GM04503 (cell line): Measurements from ENCODE around the gene RGS12.
"Not testable (repeated sequence)": the region's sequence is repeated elsewhere in the genome, so short reads cannot be mapped to it uniquely, and the experiment has no call there.

ENCODE experiments used
- DNase-seq: peaks from one replicate; pipeline ENCODE4 v3.0.0-alpha.2; 2012; ENCODE audit warnings: low read depth

Gene RGS12

DNA sequence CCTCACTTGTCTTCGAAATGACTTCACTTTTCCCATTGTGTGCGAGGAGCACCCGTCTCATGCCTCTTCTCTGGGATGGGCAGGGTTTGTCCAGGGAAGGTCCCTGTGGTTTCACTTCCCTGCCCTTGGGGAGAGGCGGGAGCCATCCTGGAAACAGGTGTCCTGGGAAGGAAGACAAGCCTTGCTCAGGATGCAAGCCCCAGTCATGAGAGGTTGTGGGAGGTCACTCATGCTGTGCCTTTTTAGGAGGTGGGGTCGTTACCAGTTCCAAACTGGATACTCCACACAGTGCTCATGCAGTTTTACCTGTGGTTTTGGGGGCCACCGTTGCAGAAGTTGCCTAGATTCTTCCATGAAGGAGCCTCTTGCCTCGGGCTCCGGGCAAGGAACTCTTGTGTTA is 3.8 kb downstream of the RGS12 start:
- DNase-seq: no peak

DNA sequence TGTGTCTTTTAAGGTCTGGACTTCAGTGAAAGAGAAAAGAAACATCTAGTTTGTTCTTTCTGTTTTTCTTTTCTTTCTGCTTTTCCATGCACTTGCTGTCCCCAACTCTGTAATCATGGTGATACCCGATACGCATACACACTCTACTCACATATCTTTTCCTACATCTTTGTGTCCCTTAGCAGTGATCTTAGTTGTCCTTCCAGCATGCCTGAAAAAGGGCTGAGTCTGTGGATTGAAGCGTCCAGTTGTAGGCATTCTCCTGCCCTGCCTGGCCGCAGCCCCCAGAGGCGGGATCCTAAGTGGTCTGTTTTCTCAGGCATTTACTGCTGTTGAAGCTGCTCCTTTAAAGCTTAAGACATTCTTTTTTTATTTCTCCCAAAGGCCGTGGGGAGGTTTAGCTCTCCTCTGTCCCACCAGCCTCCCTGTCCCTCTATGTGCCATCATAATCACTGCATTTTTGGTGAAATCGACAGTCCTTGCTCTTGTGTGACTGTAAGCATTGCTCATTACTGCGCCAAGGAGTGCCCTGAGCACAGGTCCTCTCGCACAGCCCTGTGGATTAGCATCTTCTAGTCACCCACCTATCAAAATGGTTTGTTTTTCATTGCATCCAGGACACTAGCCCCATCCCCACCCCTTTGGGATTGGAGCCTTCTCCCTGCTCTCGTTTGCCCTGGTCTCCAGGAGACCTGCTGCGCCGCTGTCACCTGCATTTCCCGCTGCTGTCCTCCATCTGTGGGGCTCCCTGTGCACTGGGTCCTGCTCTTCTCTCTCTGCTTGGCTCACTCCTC is 4.4 kb downstream of the RGS12 start:
- DNase-seq: no peak

DNA sequence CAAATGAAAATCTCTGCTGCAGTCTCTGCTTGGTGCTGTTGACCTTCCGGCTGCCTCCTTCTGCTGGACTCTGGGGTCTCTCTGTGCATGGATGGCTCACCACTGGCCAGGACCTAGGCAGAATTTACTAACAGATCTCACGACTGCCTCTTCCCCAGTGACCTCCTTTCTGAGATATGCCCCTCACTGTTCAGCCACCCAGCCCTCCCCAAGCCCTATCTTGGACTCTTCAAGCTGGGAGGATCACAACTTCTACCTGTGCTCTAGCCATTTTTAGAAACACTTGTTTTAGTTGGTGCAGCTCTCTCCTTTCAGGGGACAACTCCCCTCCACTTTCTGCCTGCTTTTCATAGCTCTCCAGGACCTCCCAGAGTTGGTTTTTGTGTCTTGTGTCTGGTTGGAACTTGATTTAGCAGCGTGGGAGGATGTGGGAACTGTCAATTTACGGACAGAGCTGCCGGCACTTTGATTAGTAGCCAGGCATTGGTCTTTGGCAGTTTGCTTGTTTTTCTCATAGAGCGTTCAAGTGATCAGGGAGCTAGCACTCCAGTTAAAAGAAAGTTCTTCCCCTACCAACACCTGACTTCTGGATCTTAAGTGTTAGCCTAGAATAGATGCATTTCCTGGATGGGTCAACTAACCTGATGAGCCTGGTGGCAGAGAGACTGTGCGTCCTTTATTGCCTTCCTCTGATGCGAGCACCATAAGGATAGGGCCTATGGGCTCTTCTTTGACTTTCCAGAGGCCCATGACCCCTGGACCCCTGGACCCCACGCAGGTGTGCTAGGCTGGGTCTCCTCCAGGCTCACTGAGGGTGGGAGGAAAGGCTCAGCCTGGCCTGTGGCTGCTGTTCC is 6.5 kb downstream of the RGS12 start:
- DNase-seq: no peak

DNA sequence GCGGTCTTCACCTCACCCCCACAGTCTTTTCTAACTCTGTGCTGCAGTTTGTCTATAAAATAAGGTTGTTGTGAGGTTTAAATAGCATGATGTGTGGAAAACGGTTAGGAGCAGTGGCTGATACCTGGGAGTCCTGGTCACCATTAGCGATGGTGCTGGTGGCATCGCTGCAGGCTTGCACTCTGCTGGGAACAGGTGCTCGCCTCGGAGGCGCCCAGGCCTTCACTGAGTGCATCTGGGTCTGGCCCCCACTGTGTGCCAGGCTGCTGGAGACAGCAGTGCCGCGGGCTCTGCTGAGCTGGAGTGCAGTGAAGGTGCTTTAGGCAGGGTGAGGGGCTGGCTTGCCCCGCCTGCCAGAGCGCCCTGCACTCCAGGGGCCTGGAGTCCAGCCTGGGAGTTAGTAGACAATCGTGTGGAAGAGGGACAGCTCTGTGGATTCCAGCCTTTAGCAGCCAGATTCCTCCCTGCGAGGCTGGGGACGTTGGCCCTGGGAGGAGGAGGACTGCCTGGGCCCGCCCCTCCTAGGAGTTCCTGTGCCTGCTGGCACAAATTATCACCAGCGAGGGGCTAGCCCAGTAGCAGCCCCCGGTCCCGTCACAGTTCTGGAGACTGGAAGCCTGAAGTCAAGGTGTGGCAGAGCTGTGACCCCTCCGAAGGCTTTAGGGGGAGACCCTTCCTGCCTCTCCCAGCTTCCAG is 7.3 kb downstream of the RGS12 start:
- no peak for DNase-seq

DNA sequence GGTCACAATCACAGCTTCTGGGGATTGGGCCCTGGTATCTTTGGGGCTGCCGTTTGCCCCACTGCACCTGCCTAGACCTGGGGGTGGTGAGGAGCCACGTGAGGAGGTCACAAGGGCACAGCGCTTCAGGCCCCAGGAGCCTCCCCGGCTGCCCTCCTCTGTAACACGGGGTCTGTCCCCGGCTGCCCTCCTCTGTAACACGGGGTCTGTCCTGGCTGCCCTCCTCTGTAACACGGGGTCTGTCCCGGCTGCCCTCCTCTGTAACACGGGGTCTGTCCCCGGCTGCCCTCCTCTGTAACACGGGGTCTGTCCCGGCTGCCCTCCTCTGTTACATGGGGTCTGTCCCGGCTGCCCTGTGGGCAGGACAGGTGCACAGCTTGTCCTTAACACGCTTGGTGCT is 8.1 kb downstream of the RGS12 start:
- DNase-seq: not testable (repeated sequence)

DNA sequence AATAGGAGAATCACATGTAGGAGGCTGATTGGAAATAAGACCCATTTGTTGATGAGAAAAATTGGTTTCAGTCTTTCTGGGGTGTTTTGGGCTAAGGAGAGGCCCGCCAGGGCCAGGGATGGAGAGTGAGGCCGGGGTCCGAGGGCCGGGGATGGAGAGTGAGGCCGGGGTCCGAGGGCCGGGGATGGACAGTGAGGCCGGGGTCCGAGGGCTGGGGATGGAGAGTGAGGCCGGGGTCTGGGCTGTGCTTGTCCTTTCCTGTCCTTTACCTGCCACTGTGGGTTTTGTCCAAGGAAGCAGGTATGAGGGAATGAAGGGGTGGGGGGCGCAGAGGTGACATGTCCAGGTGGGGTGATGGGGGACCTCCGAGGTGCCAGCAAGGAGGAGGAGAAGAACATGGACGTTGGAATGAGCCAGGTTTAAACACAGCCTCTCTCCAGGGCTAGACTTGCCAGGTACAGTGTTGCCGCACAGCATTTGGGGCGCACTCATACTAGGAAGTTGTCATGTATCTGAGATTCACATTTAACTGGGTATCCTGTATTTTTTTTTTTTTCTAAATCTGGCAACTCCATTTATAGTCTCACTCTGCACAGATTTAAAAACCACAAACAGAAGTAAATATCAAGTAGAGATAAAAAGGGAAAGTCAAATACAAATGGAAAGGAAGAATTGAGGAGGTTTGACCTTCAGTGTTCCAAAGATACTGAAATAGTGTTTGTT is 8.8 kb downstream of the RGS12 start:
- DNase-seq: no peak

DNA sequence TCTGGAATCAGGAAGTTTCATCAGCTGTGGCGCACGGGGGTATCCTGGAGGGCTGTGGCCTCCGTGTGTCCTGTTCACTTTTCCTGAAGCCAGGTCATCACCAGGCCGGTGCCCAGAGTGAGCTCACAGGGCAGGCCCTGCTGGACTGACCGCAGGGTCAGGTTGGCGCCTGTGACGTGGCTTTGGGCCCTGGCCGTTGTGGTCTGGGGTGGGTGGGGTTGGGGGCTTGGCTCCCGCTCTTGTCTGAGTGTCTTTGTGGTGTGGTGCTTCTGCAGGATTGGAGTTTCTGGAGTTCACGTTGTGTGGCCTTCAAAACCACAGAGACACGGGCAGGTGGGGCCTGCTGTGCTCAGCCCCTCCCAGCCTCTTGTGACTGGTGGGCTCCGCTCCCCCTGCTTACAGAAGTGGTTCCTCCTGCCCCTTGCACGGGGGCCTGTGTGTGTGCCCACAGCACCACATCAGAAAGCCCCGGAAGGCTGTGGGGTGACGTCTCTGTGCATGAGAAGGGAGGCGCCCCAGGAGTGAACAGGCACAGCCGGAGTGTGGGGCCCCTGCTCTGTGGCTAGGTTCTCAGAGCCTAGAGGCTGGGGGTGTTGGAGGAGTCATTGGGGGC is 9.5 kb downstream of the RGS12 start:
- DNase-seq: no peak

DNA sequence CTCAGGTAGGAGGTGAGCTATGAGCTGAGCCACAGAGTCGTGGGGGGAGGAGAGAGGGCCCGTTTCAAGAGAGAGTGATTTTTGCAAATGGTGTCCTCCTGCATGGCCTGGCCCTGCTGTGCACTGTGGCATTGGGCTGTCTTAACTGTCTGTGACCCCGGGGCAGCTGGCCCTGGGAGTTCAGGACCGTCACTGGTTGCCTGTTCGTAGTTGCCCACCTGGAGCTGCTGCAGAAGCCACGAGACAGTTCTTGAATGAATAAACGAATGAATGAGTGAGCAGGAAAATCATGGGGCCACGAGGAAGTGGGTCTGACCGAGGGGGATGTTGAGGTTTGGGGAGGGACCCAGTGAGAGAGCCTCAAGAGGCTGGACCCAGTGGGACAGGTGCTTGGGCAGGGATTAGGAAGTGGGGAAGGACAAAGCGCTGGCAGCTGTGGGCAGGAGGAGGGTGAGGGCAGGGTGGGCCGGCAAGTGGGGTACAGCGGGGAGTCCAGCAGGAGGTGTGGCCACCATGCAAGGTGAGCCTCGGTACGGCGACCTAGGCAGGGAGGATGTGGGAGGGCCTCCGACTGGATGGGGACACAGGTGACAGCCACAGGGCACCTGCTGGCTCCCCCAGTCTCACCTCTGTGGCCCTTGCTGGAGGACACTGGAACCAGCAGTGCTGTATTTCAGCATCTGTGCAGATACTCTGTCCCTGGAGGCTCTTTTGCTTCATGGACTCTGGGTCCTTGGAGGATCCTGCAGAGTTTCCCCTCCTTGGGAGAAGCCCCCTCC is 10.2 kb downstream of the RGS12 start:
- no peak for DNase-seq

DNA sequence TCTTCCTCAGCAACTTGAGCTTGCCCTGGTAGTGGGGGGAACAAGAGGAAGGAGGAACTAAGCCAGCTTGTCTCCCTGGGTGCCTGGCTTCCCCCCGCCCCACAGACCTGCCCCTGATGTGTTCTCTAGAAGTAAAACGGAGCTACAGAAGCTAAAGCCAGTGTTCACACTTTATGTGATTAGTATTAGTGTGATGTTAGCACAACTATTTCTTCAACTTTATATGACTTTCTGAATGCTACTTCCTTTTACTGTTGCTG is 10.7 kb downstream of the RGS12 start:
- DNase-seq: no peak

DNA sequence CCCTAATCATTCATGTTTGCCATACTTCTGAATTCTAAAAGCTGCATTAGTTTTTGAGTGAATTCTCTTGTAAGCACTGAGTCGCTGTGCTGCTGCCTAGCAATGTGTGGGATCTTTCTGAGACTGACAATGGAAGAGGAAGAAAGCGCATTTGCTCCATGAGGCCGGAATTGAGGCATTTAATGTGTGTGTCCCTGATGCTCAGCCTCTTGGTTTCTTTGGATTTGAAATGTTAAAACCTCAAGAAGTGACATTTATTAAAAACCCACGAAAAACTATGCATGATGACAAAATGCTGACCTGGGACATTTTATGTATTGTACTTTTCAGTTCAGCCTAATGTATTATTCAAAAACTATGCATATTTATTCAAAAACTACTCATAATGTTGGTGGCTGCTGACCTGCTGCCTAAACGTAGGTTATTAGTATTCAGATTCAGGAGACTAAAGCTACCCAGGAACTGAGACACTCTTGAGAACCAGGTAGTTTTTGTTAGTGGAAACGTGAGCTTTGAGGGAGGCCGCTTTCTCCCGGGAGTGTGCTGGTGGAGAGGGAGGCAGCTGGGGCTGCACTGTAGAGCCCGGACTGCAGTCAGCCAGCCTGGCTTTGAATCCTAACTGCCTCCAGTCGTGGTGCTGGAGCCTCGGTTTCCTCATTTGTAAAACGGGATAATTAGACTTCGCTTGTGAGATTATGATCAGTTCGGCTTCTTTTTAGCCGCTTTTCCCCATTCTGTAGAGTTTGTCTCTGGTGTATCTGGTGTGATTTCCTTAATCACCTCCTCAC is 11.3 kb downstream of the RGS12 start:
- DNase-seq: no peak

DNA sequence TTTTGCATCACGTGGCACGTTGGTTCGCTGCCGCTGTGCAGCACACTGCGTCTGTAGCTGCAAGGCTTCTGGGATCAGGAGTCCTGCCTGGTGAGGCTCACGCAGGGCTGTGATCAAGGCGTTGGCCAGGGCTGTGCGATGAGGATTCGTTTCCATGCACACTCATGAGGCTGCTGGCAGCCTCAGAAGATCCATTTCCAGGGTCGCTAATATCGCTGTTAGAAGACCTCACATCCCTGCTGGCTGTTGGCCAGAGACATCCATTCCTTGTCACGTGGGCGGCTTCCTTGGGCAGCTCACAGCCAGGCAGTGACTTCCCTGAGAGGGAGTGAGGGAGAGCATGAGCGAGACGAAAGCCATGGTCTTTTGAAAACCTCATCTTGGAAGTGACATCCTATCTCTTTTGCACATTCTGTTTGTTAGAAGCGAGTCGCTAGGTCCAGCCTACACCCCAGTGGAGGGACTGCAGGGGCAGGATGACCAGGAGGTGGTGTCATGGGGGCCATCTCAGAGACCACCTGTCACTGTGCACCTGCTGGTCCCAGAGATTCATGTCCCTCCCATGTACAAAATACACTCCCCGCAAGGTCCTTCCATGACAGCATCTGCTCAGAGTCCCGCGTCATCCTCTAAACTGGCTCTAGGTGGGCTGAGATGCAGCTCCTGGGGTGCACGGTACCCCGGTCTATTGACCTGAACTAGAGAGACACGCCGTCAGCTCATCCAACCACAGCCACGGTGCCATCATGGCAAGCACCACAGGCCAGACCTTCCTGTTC is 12.2 kb downstream of the RGS12 start:
- no peak for DNase-seq

DNA sequence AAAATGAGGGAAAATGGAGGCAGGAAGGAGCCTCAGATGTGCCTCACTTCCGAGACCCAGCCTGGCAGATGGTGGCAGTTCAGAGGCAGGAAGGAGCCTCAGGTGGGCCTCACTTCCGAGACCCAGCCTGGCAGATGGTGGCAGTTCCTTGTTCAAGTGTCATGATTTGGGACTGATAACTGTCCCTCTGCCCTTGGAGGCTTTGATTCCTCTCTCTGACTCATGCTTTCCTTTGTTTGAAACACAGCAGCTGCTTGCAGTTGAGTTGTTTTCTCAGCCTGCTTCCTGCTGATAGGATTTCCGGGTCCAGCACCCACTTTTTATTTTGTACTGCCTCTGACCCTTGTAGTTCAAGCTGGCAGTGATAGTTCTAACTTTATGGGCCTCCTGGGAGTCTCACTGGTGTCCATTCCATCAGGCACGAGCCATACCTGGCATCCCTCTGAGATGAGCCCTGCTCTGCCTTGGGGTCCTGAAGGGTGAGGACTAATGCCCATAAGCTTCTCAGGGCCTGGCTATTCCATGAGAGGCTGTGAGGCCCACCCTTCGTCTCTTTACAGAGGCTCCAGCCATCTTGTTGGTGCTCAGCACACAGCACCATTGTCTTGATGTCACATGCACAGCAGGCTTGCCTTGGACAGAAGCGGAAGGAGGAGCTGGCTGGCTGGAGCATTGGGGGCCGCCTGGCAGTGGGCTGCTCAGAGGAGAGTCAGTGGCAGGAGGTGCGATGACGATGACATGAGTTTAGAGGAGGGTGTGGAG is 13.0 kb downstream of the RGS12 start:
- no peak for DNase-seq

DNA sequence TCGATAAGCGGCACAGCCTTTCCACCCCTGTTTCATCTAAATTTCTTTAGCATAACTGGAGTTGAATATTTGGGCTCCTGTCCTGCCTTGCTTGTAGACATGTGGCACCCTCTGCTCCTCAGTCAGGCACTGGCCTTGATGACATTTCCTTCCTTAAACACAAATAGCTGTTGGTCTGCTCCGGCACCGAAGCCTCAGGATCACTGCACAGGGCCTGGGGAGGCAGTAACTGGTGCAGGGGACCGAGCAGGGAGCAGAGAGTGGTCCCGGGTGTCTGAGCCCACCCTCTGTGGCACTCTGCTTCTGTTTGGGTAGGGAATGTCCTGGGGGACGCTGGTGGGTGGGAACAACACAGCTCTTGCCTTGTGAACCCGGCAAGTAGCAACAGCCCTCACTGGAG is 13.6 kb downstream of the RGS12 start:
- DNase-seq: no peak

DNA sequence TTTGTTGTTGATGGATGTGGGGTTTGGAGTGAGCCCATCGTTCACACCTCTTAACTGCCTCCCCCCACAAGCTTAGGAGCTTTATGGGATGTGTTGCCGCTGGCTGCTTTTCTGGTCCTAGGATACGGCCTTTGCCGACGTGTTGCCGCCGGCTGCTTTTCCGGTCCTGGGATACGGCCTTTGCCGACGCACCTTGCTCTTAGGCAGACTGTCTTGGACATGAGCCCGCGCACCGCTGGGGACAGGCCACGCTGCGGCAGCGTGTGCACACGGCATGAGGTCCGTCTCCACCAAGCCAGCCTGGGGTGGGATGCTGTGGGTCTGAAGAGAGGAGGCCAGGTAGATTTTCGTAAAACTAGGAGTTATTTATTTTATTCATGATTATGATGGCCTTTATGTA is 14.2 kb downstream of the RGS12 start:
- DNase-seq: no peak

DNA sequence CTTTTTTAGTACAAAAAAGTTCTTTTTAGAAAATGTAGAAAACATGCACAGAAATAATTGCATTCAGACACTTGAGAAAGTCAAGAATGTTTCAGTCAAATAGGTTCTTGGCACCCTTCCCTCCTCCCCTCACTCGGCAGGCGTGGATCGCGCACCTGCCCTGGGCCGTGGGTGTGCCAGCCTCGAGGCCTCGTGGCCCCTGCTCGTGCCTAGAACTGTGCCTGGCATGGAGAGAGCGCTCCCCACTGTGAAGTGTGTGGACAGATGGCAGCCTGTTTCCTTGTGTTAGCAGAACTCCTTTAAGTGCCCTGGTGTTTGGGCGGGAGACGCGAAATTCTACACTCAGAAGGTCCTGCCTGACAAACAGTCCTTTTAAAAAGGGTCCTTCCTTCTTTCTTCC is 14.7 kb downstream of the RGS12 start:
- DNase-seq: no peak

DNA sequence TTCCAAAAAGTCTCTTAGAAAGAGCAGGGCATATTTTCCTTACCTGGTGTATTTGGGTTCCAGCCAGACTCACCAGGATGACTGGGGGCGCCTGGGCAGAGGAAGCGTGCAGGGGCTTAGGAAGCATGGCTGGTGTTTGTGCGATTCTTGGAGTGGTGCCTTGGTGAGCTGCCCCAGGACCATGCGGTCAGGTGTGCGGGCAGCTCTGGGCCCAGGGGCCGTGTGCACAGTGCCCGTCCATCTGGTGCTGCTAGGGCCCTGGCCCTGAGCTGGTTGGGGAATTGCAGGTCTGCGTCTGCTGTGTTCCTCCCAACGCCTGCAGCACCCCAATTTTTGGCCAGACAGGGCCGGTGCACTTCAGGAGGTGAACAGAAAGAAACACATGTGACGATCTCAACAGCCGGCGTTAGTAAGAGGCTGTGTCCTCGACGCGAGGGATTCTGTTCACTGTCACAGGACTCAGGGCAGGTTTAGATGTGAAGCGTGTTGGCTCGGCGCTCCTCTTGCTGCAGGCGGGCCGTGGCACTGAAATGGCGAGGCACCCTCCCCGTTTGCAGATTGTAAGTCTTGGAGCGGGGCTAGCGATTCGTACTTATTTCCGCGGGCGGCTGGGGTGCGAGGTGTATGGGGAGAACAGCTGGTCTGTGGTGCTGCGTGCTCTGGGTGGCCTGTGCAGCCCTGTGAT is 15.2 kb downstream of the RGS12 start:
- no peak for DNase-seq

DNA sequence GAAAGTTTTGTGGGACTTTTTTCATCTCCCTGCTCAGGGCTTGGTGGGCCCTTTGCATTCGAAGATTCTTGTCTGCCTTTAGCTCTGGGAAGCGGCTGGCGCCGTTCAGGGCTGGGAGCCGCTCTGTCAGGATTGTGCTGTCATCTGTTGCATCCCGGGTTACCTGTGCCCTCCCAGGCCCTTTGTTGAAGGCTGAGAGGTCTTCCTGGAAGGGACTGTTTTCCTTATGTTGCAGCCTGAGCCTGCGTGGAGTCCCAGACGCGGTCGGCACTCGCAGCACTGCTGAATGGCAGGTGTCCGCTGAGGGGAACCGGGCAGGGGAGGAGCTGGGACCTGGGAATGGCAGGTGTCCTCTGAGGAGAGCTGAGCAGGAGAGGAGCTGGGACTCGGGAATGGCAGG is 15.9 kb downstream of the RGS12 start:
- DNase-seq: no peak
